GM18519 (cell line): ENCODE data around the gene UBE2N.

ENCODE experiments used
- ATAC-seq: cut with Tn5 transposase; IDR thresholded peaks from one replicate; pipeline ENCODE4 v1.9.1; 2021; ENCODE audit warnings: mild to moderate bottlenecking, moderate library complexity; ENCODE audit not compliant: unreplicated experiment, low FRiP score

UBE2N gene

GRCh38 chr12:93361151-93361919 is 80.4 kb downstream of the UBE2N start:
- no peak for ATAC-seq

GRCh38 chr12:93360688-93361087 is 81.1 kb downstream of the UBE2N start:
- ATAC-seq = no peak

GRCh38 chr12:93358821-93359220 is 82.9 kb downstream of the UBE2N start:
- no peak for ATAC-seq

- peak; percentile 65 for ATAC-seq
Measured at GRCh38 chr12:93358058-93358457, 83.7 kb downstream of the UBE2N start.

GRCh38 chr12:93356214-93356613 is 85.5 kb downstream of the UBE2N start:
- ATAC-seq = no peak
